OCI-LY1 (cell line): Measurements from ENCODE around the gene COL5A2.

Experiments
- H2AFZ ChIP-seq: fragments of 200-600 bp; sonication (generic), shearing (Covaris generic); 2 replicates; pipeline ENCODE4 v1.6.0; 2014; ENCODE audit warnings: antibody characterized with exemption, mild to moderate bottlenecking, low read length
- H3F3A ChIP-seq: fragments of 200-600 bp; sonication (generic), shearing (Covaris generic); 2 replicates; pipeline ENCODE4 v1.6.0; 2014; ENCODE audit warnings: mild to moderate bottlenecking, antibody characterized with exemption, low read length, moderate library complexity; ENCODE audit not compliant: insufficient read depth
- H3K27ac ChIP-seq: fragments of 200-600 bp; sonication (generic); 2 replicates; pipeline ENCODE4 v1.5.1; 2014; ENCODE audit warnings: low read length, mixed run types, mild to moderate bottlenecking, low read depth; ENCODE audit not compliant: poor library complexity, severe bottlenecking
- H3K27me3 ChIP-seq: fragments of 200-600 bp; sonication (generic); 2 replicates; pipeline ENCODE4 v1.6.0; 2014; ENCODE audit warnings: antibody characterized with exemption, mild to moderate bottlenecking, low read length, moderate library complexity; ENCODE audit not compliant: insufficient read depth
- H3K36me3 ChIP-seq: fragments of 200-600 bp; sonication (generic); 2 replicates; pipeline ENCODE4 v1.6.1; 2014; ENCODE audit warnings: mild to moderate bottlenecking, antibody characterized with exemption, low read length, moderate library complexity, mixed read lengths; ENCODE audit not compliant: insufficient read depth
- H3K4me1 ChIP-seq: fragments of 200-600 bp; sonication (generic); 2 replicates; pipeline ENCODE4 v1.5.1; 2014; ENCODE audit warnings: mild to moderate bottlenecking, low read length, moderate library complexity; ENCODE audit not compliant: insufficient read depth, severe bottlenecking
- H3K4me2 ChIP-seq: fragments of 200-600 bp; sonication (generic), shearing (Covaris generic); 2 replicates; pipeline ENCODE4 v1.6.1; 2014; ENCODE audit warnings: low read length
- H3K4me3 ChIP-seq: fragments of 200-600 bp; sonication (generic); 2 replicates; pipeline ENCODE4 v1.5.1; 2014; ENCODE audit warnings: low read length, low read depth, mild to moderate bottlenecking, mixed read lengths; ENCODE audit not compliant: poor library complexity, severe bottlenecking
- H3K79me2 ChIP-seq: fragments of 200-600 bp; shearing (Covaris generic); 2 replicates; pipeline ENCODE4 v1.6.1; 2016; ENCODE audit warnings: mixed run types, low read length, mixed read lengths; ENCODE audit not compliant: insufficient read depth
- H3K9ac ChIP-seq: fragments of 200-600 bp; sonication (generic), shearing (Covaris generic); 2 replicates; pipeline ENCODE4 v1.6.1; 2014; ENCODE audit warnings: mild to moderate bottlenecking, low read length, mixed read lengths
- H3K9me2 ChIP-seq: fragments of 200-600 bp; sonication (generic), shearing (Covaris generic); 2 replicates; pipeline ENCODE4 v1.6.1; 2014; ENCODE audit warnings: low read depth, mild to moderate bottlenecking, low read length, mixed read lengths
- H3K9me3 ChIP-seq: fragments of 200-600 bp; shearing (Covaris generic); 2 replicates; pipeline ENCODE4 v1.6.1; 2014; ENCODE audit warnings: low read length, mixed read lengths
- H4K20me1 ChIP-seq: fragments of 200-600 bp; sonication (generic), shearing (Covaris generic); 2 replicates; pipeline ENCODE4 v1.6.0; 2016; ENCODE audit warnings: mild to moderate bottlenecking, low read length; ENCODE audit not compliant: insufficient read depth
- EZH2 ChIP-seq: fragments of 200-600 bp; sonication (generic), shearing (Covaris generic); IDR thresholded peaks from 2 replicates; pipeline ENCODE4 v1.8.0; 2017; ENCODE audit warnings: borderline replicate concordance, mixed run types, mild to moderate bottlenecking, antibody characterized with exemption, low read length, moderate library complexity, mixed read lengths
- TF ChIP-seq, protein P1 (sequence below): fragments of 200-600 bp; sonication (generic), shearing (Covaris generic); IDR thresholded peaks from 2 replicates; pipeline ENCODE4 v1.5.1; 2017; ENCODE audit warnings: mild to moderate bottlenecking, antibody characterized with exemption, low read length, moderate library complexity, mixed read lengths

The COL5A2 gene

DNA sequence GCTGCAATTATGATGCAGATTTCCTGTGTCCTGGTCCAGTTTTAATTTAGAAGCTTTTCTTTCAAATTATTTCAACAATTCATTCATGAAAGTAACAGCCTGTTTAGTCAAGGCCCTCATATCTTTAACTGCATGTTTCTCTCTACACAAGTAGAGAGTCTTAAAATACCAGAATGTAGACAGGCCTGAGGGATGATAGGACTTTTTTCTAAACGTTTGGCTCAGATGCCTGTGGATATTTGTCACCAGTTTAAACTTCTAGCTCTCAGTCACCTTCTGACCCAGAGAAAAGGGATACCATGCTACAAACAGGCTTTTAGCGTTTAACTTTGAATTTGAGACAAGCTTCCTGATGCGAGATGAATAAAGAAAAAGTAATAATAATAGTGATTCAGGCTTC lies 15.7 kb downstream of the COL5A2 start:
- Histone ChIP-seq H3K27me3 (no peaks in the 10 kb centered on the region), H3K27ac (no peak overlapping the region), H3K9ac (no peak overlapping the region), H3K4me1 (no peaks in the 10 kb centered on the region), H2AFZ (no peak overlapping the region), H3K9me3 (no peaks in the 10 kb centered on the region), H3K36me3 (no peaks in the 10 kb centered on the region), H3K4me2 (no peak overlapping the region), H3K4me3 (no peak overlapping the region), H3K9me2 (no peaks in the 10 kb centered on the region), H3F3A (no peaks in the 10 kb centered on the region), H4K20me1 (no peaks in the 10 kb centered on the region), H3K79me2 (no peaks in the 10 kb centered on the region)
- TF ChIP-seq, protein P1, sequence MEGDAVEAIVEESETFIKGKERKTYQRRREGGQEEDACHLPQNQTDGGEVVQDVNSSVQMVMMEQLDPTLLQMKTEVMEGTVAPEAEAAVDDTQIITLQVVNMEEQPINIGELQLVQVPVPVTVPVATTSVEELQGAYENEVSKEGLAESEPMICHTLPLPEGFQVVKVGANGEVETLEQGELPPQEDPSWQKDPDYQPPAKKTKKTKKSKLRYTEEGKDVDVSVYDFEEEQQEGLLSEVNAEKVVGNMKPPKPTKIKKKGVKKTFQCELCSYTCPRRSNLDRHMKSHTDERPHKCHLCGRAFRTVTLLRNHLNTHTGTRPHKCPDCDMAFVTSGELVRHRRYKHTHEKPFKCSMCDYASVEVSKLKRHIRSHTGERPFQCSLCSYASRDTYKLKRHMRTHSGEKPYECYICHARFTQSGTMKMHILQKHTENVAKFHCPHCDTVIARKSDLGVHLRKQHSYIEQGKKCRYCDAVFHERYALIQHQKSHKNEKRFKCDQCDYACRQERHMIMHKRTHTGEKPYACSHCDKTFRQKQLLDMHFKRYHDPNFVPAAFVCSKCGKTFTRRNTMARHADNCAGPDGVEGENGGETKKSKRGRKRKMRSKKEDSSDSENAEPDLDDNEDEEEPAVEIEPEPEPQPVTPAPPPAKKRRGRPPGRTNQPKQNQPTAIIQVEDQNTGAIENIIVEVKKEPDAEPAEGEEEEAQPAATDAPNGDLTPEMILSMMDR: no peak
- TF ChIP-seq EZH2: no peak

DNA sequence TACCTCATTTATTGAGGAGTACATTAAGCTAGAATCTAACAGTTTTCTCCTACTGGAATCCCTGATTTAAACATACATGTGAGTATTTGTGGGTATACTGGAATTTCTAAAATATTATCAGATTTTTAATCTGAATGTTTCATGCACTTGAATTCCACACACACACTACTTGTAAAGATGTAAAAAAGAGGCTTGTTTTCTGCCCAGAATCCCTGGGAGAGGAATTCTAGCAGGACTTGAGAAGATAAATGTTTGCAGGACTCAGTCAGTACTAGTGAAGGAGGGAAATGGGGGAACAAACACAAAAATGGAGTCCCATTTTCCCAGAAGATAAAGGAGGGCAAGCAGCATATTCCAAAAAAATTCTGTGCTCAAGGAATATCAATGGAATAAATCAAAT lies 17.0 kb downstream of the COL5A2 start:
- Histone ChIP-seq H3K79me2 (no peaks in the 10 kb centered on the region), H3K36me3 (no peaks in the 10 kb centered on the region), H4K20me1 (no peaks in the 10 kb centered on the region), H3K9me2 (no peaks in the 10 kb centered on the region), H3K27me3 (no peaks in the 10 kb centered on the region), H3K9ac (no peak overlapping the region), H3K4me3 (no peak overlapping the region), H3F3A (no peaks in the 10 kb centered on the region), H3K4me1 (no peaks in the 10 kb centered on the region), H2AFZ (no peak overlapping the region), H3K4me2 (no peak overlapping the region), H3K9me3 (no peaks in the 10 kb centered on the region), H3K27ac (no peak overlapping the region)
- TF ChIP-seq, protein P1: no peak

DNA sequence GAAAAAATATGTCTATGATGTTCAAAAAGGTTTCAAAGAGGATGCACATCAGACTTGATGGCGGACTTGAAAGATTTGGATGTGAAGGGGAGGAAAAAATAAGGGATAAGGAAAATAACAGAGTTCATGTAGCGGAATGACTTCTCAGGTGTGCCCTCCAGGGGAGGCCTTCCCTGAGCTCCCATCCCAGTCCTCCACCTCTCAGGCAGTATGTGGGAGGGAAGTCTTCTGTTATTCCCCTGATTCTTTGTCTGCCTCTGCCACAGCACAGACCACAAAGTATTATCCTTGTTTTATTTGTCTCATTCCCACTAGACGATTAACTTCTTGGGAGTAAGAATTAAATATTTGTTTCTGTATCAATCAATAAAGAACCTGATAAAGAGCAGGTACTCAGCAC lies 17.7 kb downstream of the COL5A2 start:
- no peak overlapping the region for H3K4me2 ChIP-seq
- no peaks in the 10 kb centered on the region for H4K20me1 ChIP-seq
- no peak overlapping the region for H3K27ac ChIP-seq
- H3K9me2 ChIP-seq: no peaks in the 10 kb centered on the region
- H3K9me3 ChIP-seq: no peaks in the 10 kb centered on the region
- no peaks in the 10 kb centered on the region for H3K4me1 ChIP-seq
- no peak overlapping the region for H3K9ac ChIP-seq
- H2AFZ ChIP-seq: no peak overlapping the region
- TF ChIP-seq, protein P1: no peak
- no peak for TF ChIP-seq EZH2
- no peaks in the 10 kb centered on the region for H3K79me2 ChIP-seq
- H3F3A ChIP-seq: no peaks in the 10 kb centered on the region
- H3K4me3 ChIP-seq: no peak overlapping the region
- no peaks in the 10 kb centered on the region for H3K27me3 ChIP-seq
- H3K36me3 ChIP-seq: no peaks in the 10 kb centered on the region
